Glomerular visceral epithelial cell (primary cell): ENCODE data around the gene DPEP3.

Experiments
- DNase-seq: peaks from one replicate; pipeline ENCODE4 v3.0.0-alpha.2; 2016; ENCODE audit errors: extremely low spot score

The DPEP3 gene

DNA sequence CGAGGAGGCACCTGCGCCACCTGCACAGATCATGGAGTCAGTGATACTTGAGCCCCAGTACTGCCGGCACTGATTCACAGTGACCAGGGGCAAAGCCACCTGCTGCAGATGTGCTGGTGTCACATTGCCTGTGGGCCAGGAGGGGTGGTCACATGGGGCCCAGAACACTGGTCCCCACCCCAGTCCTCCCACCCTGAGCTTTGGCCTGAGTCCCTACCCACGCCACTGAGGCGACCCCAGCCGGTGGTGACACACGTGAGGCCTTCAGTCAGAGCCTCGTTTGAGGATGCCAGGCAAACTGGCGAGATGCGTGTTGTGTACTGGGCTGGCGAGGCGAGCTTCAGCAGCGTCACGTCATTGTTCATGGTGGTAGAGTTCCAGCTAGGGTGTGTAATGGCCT is 50.1 kb downstream of the DPEP3 start:
- no peak for DNase-seq

GRCh38 chr16:67928561-67929364 is 51.5 kb downstream of the DPEP3 start:
- peak; percentile 64 for DNase-seq

DNA sequence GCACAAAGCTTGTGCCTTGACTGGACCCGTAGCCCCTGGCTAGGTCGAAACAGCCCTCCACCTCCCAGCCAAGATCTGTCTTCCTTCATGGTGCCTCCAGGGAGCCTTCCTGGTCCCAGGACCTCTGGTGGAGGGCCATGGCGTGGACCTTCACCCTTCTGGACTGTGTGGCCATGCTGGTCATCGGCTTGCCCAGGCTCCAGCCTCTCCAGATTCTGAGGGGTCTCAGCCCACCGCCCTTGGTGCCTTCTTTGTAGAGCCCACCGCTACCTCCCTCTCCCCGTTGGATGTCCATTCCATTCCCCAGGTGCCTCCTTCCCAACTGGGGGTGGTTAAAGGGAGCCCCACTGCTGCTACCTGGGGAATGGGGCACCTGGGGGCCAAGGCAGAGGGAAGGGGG is 52.2 kb downstream of the DPEP3 start:
- no peak for DNase-seq

DNA sequence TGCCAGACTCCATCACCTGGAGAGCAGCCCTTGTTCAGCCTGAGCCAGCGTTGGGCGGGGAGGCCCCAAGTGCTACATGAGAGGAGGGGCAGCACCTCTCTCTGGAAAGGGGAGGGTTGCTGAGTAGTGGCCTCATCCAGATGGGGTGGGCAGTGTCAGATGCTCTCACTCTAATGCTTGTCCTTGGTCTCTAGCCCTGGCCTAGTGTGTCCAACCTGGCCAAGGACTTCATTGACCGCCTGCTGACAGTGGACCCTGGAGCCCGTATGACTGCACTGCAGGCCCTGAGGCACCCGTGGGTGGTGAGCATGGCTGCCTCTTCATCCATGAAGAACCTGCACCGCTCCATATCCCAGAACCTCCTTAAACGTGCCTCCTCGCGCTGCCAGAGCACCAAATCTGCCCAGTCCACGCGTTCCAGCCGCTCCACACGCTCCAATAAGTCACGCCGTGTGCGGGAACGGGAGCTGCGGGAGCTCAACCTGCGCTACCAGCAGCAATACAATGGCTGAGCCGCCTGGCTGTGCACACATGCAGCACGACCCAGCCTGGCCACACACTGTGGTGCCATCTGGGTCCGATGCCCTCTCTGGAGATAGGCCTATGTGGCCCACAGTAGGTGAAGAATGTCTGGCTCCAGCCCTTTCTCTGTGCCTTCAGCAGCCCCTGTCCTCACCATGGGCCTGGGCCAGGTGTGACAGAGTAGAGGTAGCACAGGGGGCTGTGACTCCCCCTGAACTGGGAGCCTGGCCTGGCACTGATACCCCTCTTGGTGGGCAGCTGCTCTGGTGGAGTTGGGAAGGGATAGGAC is 53.0 kb downstream of the DPEP3 start:
- DNase-seq = no peak

DNA sequence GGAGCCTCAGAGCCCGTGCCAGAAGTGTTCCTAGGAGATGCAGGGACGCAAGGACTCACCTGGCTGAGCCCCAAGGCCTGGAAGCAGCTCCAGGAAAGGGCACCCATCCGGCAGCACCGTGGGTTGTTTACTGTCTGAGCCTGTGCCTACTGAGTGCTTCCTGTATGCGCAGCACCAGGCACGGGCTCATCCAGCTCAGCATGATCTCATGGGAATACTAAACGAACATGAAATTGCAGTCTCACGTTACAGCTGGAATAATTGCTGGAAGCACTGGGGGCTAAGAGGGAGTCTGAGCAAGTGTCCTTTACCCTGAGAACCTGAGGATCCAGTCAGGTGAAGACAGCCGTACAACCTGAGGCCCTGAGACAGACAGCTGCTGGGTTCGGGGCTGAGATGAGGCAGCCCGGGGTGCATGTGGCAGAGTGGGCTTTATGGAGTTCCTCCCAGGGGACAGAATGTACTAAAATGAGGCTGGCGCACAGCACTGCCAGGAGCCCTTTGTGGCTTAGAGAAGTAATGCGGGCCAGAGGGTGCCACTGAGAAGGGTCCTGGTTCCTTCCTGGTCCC is 54.0 kb downstream of the DPEP3 start:
- no peak for DNase-seq
